HepG2 (cell line): Measurements from ENCODE around the gene RNASE2. TPM values are rescaled to one million over a fixed set of nuclear protein-coding genes. Genes with fewer than 3 reads are reported as not detected.

Experiments used
- DPF2 ChIP-seq: sonication (generic); formaldehyde crosslinking; IDR thresholded peaks from 2 replicates; pipeline ENCODE4 v1.4.0; 2020; ENCODE audit warnings: mild to moderate bottlenecking, low read depth, missing genetic modification reagents, borderline replicate concordance
- E2F2 ChIP-seq: sonication (generic); formaldehyde crosslinking; IDR thresholded peaks from 2 replicates; pipeline ENCODE4 v1.4.0; 2020; ENCODE audit warnings: missing genetic modification reagents, borderline replicate concordance
- HMG20A ChIP-seq: IDR thresholded peaks from 2 replicates; pipeline ENCODE4 v1.6.1; 2016; ENCODE audit warnings: borderline replicate concordance
- KLF15 ChIP-seq: sonication (generic); formaldehyde crosslinking; IDR thresholded peaks from 2 replicates; pipeline ENCODE4 v1.8.1; 2023; ENCODE audit warnings: borderline replicate concordance, mild to moderate bottlenecking, inconsistent platforms, missing genetic modification reagents, mixed read lengths
- MAF1 ChIP-seq: sonication (generic); formaldehyde crosslinking; IDR thresholded peaks from 2 replicates; pipeline ENCODE4 v1.5.0; 2020; ENCODE audit warnings: missing genetic modification reagents, borderline replicate concordance
- PAX8 ChIP-seq: sonication (generic); formaldehyde crosslinking; IDR thresholded peaks from 2 replicates; pipeline ENCODE4 v1.8.0; 2022; ENCODE audit warnings: mild to moderate bottlenecking, missing genetic modification reagents, borderline replicate concordance
- RFX1 ChIP-seq: fragments of 450-650 bp; IDR thresholded peaks from 2 replicates; pipeline ENCODE4 v1.6.1; 2017
- THAP8 ChIP-seq: sonication (generic); formaldehyde crosslinking; IDR thresholded peaks from 2 replicates; pipeline ENCODE4 v1.5.1; 2020; ENCODE audit warnings: missing genetic modification reagents, mild to moderate bottlenecking, borderline replicate concordance
- YEATS4 ChIP-seq: sonication (generic); formaldehyde crosslinking; IDR thresholded peaks from 2 replicates; pipeline ENCODE4 v1.4.0; 2020; ENCODE audit warnings: missing genetic modification reagents, borderline replicate concordance
- ZBTB40 ChIP-seq, 2 experiments: fragments of 450-650 bp in 1 of 2; sonication (generic) in 1 of 2; formaldehyde crosslinking in 1 of 2; IDR thresholded peaks; 2 replicates each; pipeline versions ENCODE4 v1.6.1 to v1.8.0; 2016 to 2022; ENCODE audit warnings: antibody characterized with exemption in 1 of 2, mild to moderate bottlenecking in 1 of 2, missing genetic modification reagents in 1 of 2
- ZNF136 ChIP-seq: sonication (generic); formaldehyde crosslinking; IDR thresholded peaks from 2 replicates; pipeline ENCODE4 v1.8.1; 2022; ENCODE audit warnings: low read depth, mild to moderate bottlenecking, moderate library complexity, missing genetic modification reagents
- ZSCAN31 ChIP-seq: sonication (generic); formaldehyde crosslinking; IDR thresholded peaks from 2 replicates; pipeline ENCODE4 v1.5.0; 2020; ENCODE audit warnings: low read depth, mild to moderate bottlenecking, missing genetic modification reagents
- polyA plus RNA-seq, 8 experiments: library from polyadenylated mRNA; depleted of rRNA in 3 of 8; stranded (reverse) in 7 of 8; unstranded in 1 of 8; fragments of >200 nt; fragmentation: Illumina TruSeq in 4 of 8; extraction: Trizol in 4 of 8; gene quantifications; 2 replicates each; pipeline versions ENCODE4 v1.2.1 to v1.2.3, GENCODE V29; 2011 to 2016; ENCODE audit warnings: low read depth in 4 of 8, missing spikeins in 1 of 8, mixed read lengths in 1 of 8; ENCODE audit not compliant: insufficient read depth in 1 of 8
- total RNA-seq, 5 experiments: library from RNA; depleted of rRNA; stranded (reverse); fragments of >200 nt; fragmentation: Illumina TruSeq; extraction: Trizol; gene quantifications; 2 replicates each; pipeline ENCODE4 v1.2.3, GENCODE V29; 2016; ENCODE audit warnings: low read depth in 1 of 5
- TF ChIP-seq, protein P1 (sequence below): sonication (generic); formaldehyde crosslinking; IDR thresholded peaks from 2 replicates; pipeline ENCODE4 v1.5.0; 2020; ENCODE audit warnings: missing genetic modification reagents, mild to moderate bottlenecking, borderline replicate concordance
- TF ChIP-seq, protein P2 (sequence below): sonication (generic); formaldehyde crosslinking; IDR thresholded peaks from 2 replicates; pipeline ENCODE4 v1.8.1; 2023; ENCODE audit warnings: mild to moderate bottlenecking, missing genetic modification reagents

Gene RNASE2
- total and polyA plus RNA-seq, 2 of the 13 experiments (the other 11 are each of a cell fraction or from before 2014, with no cell fraction given) = 0.69 TPM; not detected in 1

DNA sequence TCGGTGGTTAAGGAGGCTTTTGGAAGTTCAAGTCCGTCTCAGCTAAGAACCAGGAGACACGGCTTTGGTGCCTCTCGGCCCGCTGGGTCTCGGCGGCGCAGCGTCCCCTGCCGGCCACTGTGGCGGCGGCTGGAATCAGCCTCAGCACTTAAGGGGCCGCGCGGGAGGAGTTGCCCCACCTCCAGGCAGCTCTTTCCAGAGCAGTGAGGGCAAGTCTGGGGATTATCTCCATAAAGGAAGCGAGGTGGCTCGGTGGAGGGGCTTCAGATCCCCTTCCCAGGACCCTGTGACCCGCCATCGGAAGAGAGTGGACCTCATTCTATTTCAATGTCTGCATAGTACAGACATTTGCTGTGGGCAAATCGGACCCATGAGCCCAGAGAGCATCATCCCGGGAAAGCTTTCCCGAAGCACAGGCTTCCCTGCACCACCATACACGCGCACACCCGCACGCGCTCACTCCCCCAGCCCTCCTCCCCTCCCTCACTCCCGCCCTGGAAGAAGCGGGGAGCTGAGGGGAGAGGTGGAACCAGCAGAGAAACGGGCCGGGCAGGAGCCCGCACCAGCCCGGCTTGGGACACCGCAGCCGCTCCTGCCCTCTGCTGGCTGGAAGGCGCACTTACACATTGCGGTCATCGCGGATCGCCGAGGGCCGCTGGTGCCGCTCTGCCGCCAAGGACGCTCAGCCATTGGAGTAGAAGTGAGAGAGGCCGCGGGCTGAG is 15.9 kb downstream of the RNASE2 start (continued):
- TF ChIP-seq ZBTB40 (IDR thresholded peaks at IDR 0.05) (no peak), ZBTB40 (CRISPR knock-in tag; IDR thresholded peaks at IDR 0.05) (peak; percentile 80), THAP8 (CRISPR knock-in tag) (no peak), KLF15 (CRISPR knock-in tag) (0 out of 2 replicates have a peak, but pooled peaks have one; percentile 59), ZSCAN31 (CRISPR knock-in tag) (peak; percentile 78; the same call in 1 of the 2 replicates), MAF1 (CRISPR knock-in tag) (peak; percentile 62; the same call in 1 of the 2 replicates), ZNF136 (CRISPR knock-in tag) (0 out of 2 replicates have a peak, but pooled peaks have one; percentile 38), E2F2 (CRISPR knock-in tag) (peak; percentile 64; the same call in 1 of the 2 replicates), HMG20A (0 out of 2 replicates have a peak, but pooled peaks have one; percentile 6), DPF2 (no peak), PAX8 (CRISPR knock-in tag) (no peak), YEATS4 (0 out of 2 replicates have a peak, but pooled peaks have one; percentile 76), RFX1 (no peak)
- TF ChIP-seq, protein P1, sequence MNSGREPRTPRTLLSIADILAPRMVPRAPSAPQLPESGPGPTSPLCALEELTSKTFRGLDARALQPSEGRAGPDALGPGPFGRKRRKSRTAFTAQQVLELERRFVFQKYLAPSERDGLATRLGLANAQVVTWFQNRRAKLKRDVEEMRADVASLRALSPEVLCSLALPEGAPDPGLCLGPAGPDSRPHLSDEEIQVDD (CRISPR knock-in tag) = peak; percentile 22; the same call in 1 of the 2 replicates
- TF ChIP-seq, protein P2, sequence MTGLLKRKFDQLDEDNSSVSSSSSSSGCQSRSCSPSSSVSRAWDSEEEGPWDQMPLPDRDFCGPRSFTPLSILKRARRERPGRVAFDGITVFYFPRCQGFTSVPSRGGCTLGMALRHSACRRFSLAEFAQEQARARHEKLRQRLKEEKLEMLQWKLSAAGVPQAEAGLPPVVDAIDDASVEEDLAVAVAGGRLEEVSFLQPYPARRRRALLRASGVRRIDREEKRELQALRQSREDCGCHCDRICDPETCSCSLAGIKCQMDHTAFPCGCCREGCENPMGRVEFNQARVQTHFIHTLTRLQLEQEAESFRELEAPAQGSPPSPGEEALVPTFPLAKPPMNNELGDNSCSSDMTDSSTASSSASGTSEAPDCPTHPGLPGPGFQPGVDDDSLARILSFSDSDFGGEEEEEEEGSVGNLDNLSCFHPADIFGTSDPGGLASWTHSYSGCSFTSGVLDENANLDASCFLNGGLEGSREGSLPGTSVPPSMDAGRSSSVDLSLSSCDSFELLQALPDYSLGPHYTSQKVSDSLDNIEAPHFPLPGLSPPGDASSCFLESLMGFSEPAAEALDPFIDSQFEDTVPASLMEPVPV = 0 out of 2 replicates have a peak, but pooled peaks have one; percentile 59
